KBM-7 (cell line): ENCODE measurements around the gene ZNF358.

Experiments
- DNase-seq: peaks from one replicate; pipeline ENCODE4 v3.0.0-alpha.2; 2015
- in situ Hi-C: fragments of 300-500 bp; cut with MboI; formaldehyde crosslinking; loops from 2 replicates; pipeline ENCODE4 v1.14.3; 2020; ENCODE audit warnings: low sequenced_read_pairs, low pct_unique_long_range_greater_than_20kb, mixed read lengths

The ZNF358 gene

GRCh38 chr19:7550169-7550770 lies 34.4 kb downstream of the ZNF358 start:
- in situ Hi-C loops = no loop called here
- DNase-seq = no peak

GRCh38 chr19:7550987-7551761 lies 35.3 kb downstream of the ZNF358 start:
- no peak for DNase-seq
- in situ Hi-C loops = no loop called here

- in situ Hi-C loops = no loop called here
- DNase-seq = no peak
Observed at GRCh38 chr19:7552781-7553180, 36.9 kb downstream of the ZNF358 start.

- in situ Hi-C loops = no loop called here
Observed at GRCh38 chr19:7554565-7554964, 38.7 kb downstream of the ZNF358 start.

GRCh38 chr19:7554990-7555864 lies 39.3 kb downstream of the ZNF358 start:
- in situ Hi-C loops = no loop called here
- no peak for DNase-seq

More at GRCh38 chr19:7554565-7554964, 38.7 kb downstream of the ZNF358 start:
- DNase-seq = no peak

GRCh38 chr19:7556696-7557315 lies 40.9 kb downstream of the ZNF358 start:
- in situ Hi-C loops = no loop called here
- DNase-seq = no peak

- no peak for DNase-seq
- in situ Hi-C loops = no loop called here
Observed at GRCh38 chr19:7558667-7559066, 42.8 kb downstream of the ZNF358 start.

GRCh38 chr19:7559102-7559501 lies 43.2 kb downstream of the ZNF358 start:
- DNase-seq = no peak

GRCh38 chr19:7560255-7560654 lies 44.4 kb downstream of the ZNF358 start:
- in situ Hi-C loops = no loop called here
- DNase-seq = no peak

More at GRCh38 chr19:7559102-7559501, 43.2 kb downstream of the ZNF358 start:
- in situ Hi-C loops = no loop called here

GRCh38 chr19:7561325-7561724 lies 45.4 kb downstream of the ZNF358 start:
- in situ Hi-C loops = no loop called here
- DNase-seq = no peak

- peak; percentile 40 for DNase-seq
- in situ Hi-C loops = no loop called here
Observed at GRCh38 chr19:7562646-7563393, 46.9 kb downstream of the ZNF358 start.

- in situ Hi-C loops = no loop called here
- DNase-seq = no peak
Observed at GRCh38 chr19:7564866-7565265, 49.0 kb downstream of the ZNF358 start.

GRCh38 chr19:7565332-7565731 lies 49.4 kb downstream of the ZNF358 start:
- no peak for DNase-seq
- in situ Hi-C loops = no loop called here
